HepG2 (cell line): ENCODE results near the gene NAT9. TPM values are rescaled to one million over a fixed set of nuclear protein-coding genes. Genes with fewer than 3 reads are reported as not detected.

Experiments used
- ATAC-seq: fragments of 200-7000 bp; cut with Tn5 transposase; 3 replicates; pipeline ENCODE4 v1.9.1; 2020; ENCODE audit warnings: mild to moderate bottlenecking, moderate library complexity
- BruUV-seq: library from RNA; stranded (reverse); fragments of 400-500 nt; replicated peaks from 2 replicates; lab custom pipeline; 2021; lab: Mats Ljungman, UMichigan
- CTCF ChIA-PET: fragments of 300-600 bp; formaldehyde crosslinking; extraction: SDS; loops from one replicate; lab custom pipeline; 2021; ENCODE audit warnings: low total read pairs, inconsistent platforms, low intra/inter-chr PET ratio; lab: Yijun Ruan, JAX
- POLR2A ChIA-PET: fragments of 350-600 bp; sonication (Branson Sonifier 250); formaldehyde crosslinking; loops from one replicate; lab custom pipeline; 2020; ENCODE audit warnings: antibody characterized with exemption, inconsistent platforms; lab: Yijun Ruan, JAX
- DNase-seq: peaks from one replicate; pipeline ENCODE4 v3.0.0-alpha.2; 2015; ENCODE audit warnings: low spot score
- FAIRE-seq: peaks from 3 replicates; lab custom pipeline; 2011; peaks lifted over from hg19 to GRCh38; lab: Jason Lieb, UNC
- H2AFZ ChIP-seq: one replicate; pipeline ENCODE4 v1.6.1; 2011; ENCODE audit warnings: low read length, inconsistent platforms
- H3K27ac ChIP-seq: fragments of 300-600 bp; 3 replicates; pipeline ENCODE4 v1.8.0; 2011; ENCODE audit warnings: mixed run types, mild to moderate bottlenecking, mixed read lengths, low read length, inconsistent platforms; ENCODE audit not compliant: insufficient read depth; ENCODE audit errors: extremely low read length
- H3K27me3 ChIP-seq, 2 experiments: fragments of 200-600 bp in 1 of 2; 2 replicates in 1 of 2; 3 replicates in 1 of 2; pipeline versions ENCODE4 v1.6.0 to v1.8.0; 2011; ENCODE audit warnings: low read length in 2 of 2, mild to moderate bottlenecking in 2 of 2, moderate library complexity in 2 of 2, inconsistent platforms in 1 of 2; ENCODE audit not compliant: insufficient read depth in 2 of 2, control insufficient read depth in 1 of 2
- H3K36me3 ChIP-seq, 2 experiments: fragments of 200-600 bp in 1 of 2; replicated peaks in 1 of 2; 2 replicates in 1 of 2; 3 replicates in 1 of 2; pipeline versions ENCODE4 v1.5.1 to v1.8.0; 2011; ENCODE audit warnings: low read length in 2 of 2, inconsistent platforms in 1 of 2; ENCODE audit not compliant: insufficient read depth in 2 of 2, control insufficient read depth in 1 of 2
- H3K4me1 ChIP-seq: 2 replicates; pipeline ENCODE4 v1.5.1; 2012; ENCODE audit warnings: low read length, inconsistent platforms; ENCODE audit not compliant: insufficient read depth
- H3K4me2 ChIP-seq: 2 replicates; pipeline ENCODE4 v1.6.0; 2011; ENCODE audit warnings: low read depth, low read length, inconsistent platforms
- H3K4me3 ChIP-seq, 3 experiments: fragments of 200-600 bp in 1 of 3; sonication (generic), shearing (Covaris generic) in 1 of 3; replicated peaks in 1 of 3; 2 replicates each; pipeline ENCODE4 v1.5.1; 2011 to 2016; ENCODE audit warnings: low read length in 3 of 3, inconsistent platforms in 2 of 3, low read depth in 2 of 3, mild to moderate bottlenecking in 2 of 3, control low read depth in 1 of 3, mixed read lengths in 1 of 3; ENCODE audit not compliant: insufficient read depth in 1 of 3
- H3K79me2 ChIP-seq: one replicate; pipeline ENCODE4 v1.6.1; 2011; ENCODE audit warnings: low read length, inconsistent platforms; ENCODE audit not compliant: insufficient read depth
- H3K9ac ChIP-seq: 2 replicates; pipeline ENCODE4 v1.6.0; 2011; ENCODE audit warnings: mild to moderate bottlenecking, low read depth, low read length, inconsistent platforms; ENCODE audit not compliant: insufficient read depth
- H3K9me3 ChIP-seq: 2 replicates; pipeline ENCODE4 v1.5.1; 2012; ENCODE audit warnings: mild to moderate bottlenecking, low read length
- H4K20me1 ChIP-seq: 2 replicates; pipeline ENCODE4 v1.6.0; 2011; ENCODE audit warnings: inconsistent platforms, mild to moderate bottlenecking, low read length, moderate library complexity; ENCODE audit not compliant: insufficient read depth
- ATRX ChIP-seq: sonication (generic); formaldehyde crosslinking; IDR thresholded peaks from 2 replicates; pipeline ENCODE4 v1.4.0; 2020; ENCODE audit warnings: missing genetic modification reagents, borderline replicate concordance
- HNRNPUL1 ChIP-seq: fragments of 200-400 bp; formaldehyde crosslinking; IDR thresholded peaks from 2 replicates; pipeline ENCODE4 v1.6.1; 2017; ENCODE audit warnings: low read depth, mild to moderate bottlenecking, low read length, moderate library complexity
- KLF11 ChIP-seq: IDR thresholded peaks from 2 replicates; pipeline ENCODE4 v1.6.1; 2016; ENCODE audit warnings: missing compliant biosample characterization
- MTF2 ChIP-seq: sonication (generic); formaldehyde crosslinking; IDR thresholded peaks from 2 replicates; pipeline ENCODE4 v1.5.0; 2020; ENCODE audit warnings: missing genetic modification reagents, borderline replicate concordance
- RAD51 ChIP-seq: fragments of 450-650 bp; IDR thresholded peaks from 2 replicates; pipeline ENCODE4 v1.6.1; 2016; ENCODE audit warnings: borderline replicate concordance
- TARDBP ChIP-seq: sonication (generic); formaldehyde crosslinking; IDR thresholded peaks from 2 replicates; pipeline ENCODE4 v1.8.0; 2022; ENCODE audit warnings: mild to moderate bottlenecking, missing genetic modification reagents
- TCF12 ChIP-seq, 2 experiments: fragments of 450-650 bp in 1 of 2; sonication (generic) in 1 of 2; formaldehyde crosslinking in 1 of 2; IDR thresholded peaks; 2 replicates each; pipeline versions ENCODE4 v1.6.1 to v1.8.0; 2017 to 2022; ENCODE audit warnings: antibody characterized with exemption in 1 of 2, mild to moderate bottlenecking in 1 of 2, missing genetic modification reagents in 1 of 2, moderate library complexity in 1 of 2
- TP53 ChIP-seq: sonication (generic); formaldehyde crosslinking; conservative IDR thresholded peaks from 2 replicates; pipeline ENCODE4 v1.4.0; 2020; ENCODE audit warnings: missing genetic modification reagents
- WGBS: methylation state at CpG from one replicate; pipeline ENCODE4 v1.1.6; 2017; ENCODE audit warnings: low lambda C conversion rate; 5-methylcytosine and 5-hydroxymethylcytosine counted together
- in situ Hi-C: cut with HindIII; loops from 2 replicates; pipeline ENCODE4 v1.10.0; 2017; ENCODE audit warnings: low pct_unique_long_range_greater_than_20kb; ENCODE audit not compliant: extremely low pct_ligation_motif_present
- intact Hi-C: fragments of 100-400 bp; cut with micrococcal nuclease; formaldehyde crosslinking; loops from one replicate; pipeline ENCODE4 v1.10.0; 2022; ENCODE audit not compliant: unreplicated experiment
- polyA plus RNA-seq, 8 experiments: library from polyadenylated mRNA; depleted of rRNA in 3 of 8; stranded (reverse) in 7 of 8; unstranded in 1 of 8; fragments of >200 nt; fragmentation: Illumina TruSeq in 4 of 8; extraction: Trizol in 4 of 8; gene quantifications; 2 replicates each; pipeline versions ENCODE4 v1.2.1 to v1.2.3, GENCODE V29; 2011 to 2016; ENCODE audit warnings: low read depth in 4 of 8, missing spikeins in 1 of 8, mixed read lengths in 1 of 8; ENCODE audit not compliant: insufficient read depth in 1 of 8
- total RNA-seq, 5 experiments: library from RNA; depleted of rRNA; stranded (reverse); fragments of >200 nt; fragmentation: Illumina TruSeq; extraction: Trizol; gene quantifications; 2 replicates each; pipeline ENCODE4 v1.2.3, GENCODE V29; 2016; ENCODE audit warnings: low read depth in 1 of 5
- TF ChIP-seq, protein P1 (sequence below): sonication (generic); formaldehyde crosslinking; IDR thresholded peaks from 2 replicates; pipeline ENCODE4 v1.5.0; 2020; ENCODE audit warnings: mild to moderate bottlenecking, missing genetic modification reagents, borderline replicate concordance

The NAT9 gene
- total and polyA plus RNA-seq, 2 of the 13 experiments (the other 11 are each of a cell fraction or from before 2014, with no cell fraction given), result 39.7 to 44.2 TPM

GRCh38 chr17:74729866-74730265 is 46.3 kb downstream of the NAT9 start:
- in situ Hi-C loops (no loop called here), intact Hi-C loops (no loop called here)
- Histone ChIP-seq H3K27ac (no peak overlapping the region), H3K27me3 (peaks cover 5 to 35% of the 10 kb centered on the region in 2 experiments; a peak in 4 of 5 replicates), H4K20me1 (no peaks in the 10 kb centered on the region), H3K4me2 (no peak overlapping the region), H3K9ac (no peak overlapping the region), H3K4me1 (no peaks in the 10 kb centered on the region), H3K79me2 (no peaks in the 10 kb centered on the region), H3K9me3 (peaks cover 9% of the 10 kb centered on the region; the same call in 1 of the 2 replicates), H3K36me3 (no peaks in the 10 kb centered on the region), H2AFZ (no peak overlapping the region), H3K4me3 (no peak overlapping the region)
- DNase-seq, result no peak
- 59% methylated on average over 15 of the region's 15 CpGs for WGBS
- FAIRE-seq, result no peak
- no peak for ATAC-seq
- BruUV-seq, result no TSS peak
- POLR2A ChIA-PET, result no interaction called here
- TF ChIP-seq ATRX (no peak), TARDBP (CRISPR knock-in tag) (no peak)
- CTCF ChIA-PET, result no interaction called here

GRCh38 chr17:74729368-74729767 is 46.8 kb downstream of the NAT9 start:
- DNase-seq (no peak), ATAC-seq (no peak), FAIRE-seq (no peak)
- Histone ChIP-seq H3K36me3 (no peaks in the 10 kb centered on the region), H3K4me3 (no peak overlapping the region), H3K4me1 (no peaks in the 10 kb centered on the region), H3K79me2 (no peaks in the 10 kb centered on the region), H3K4me2 (no peak overlapping the region), H3K9ac (no peak overlapping the region), H3K27me3 (peaks cover 5 to 32% of the 10 kb centered on the region in 2 experiments; a peak in 4 of 5 replicates), H3K27ac (no peak overlapping the region), H3K9me3 (peaks cover 9% of the 10 kb centered on the region; the same call in 1 of the 2 replicates), H2AFZ (no peak overlapping the region), H4K20me1 (no peaks in the 10 kb centered on the region)
- intact Hi-C loops (no loop called here), in situ Hi-C loops (no loop called here)
- WGBS, result 40% methylated on average over 5 of the region's 5 CpGs
- ChIA-PET CTCF (no interaction called here), POLR2A (no interaction called here)
- no TSS peak for BruUV-seq
- TF ChIP-seq, protein P1, sequence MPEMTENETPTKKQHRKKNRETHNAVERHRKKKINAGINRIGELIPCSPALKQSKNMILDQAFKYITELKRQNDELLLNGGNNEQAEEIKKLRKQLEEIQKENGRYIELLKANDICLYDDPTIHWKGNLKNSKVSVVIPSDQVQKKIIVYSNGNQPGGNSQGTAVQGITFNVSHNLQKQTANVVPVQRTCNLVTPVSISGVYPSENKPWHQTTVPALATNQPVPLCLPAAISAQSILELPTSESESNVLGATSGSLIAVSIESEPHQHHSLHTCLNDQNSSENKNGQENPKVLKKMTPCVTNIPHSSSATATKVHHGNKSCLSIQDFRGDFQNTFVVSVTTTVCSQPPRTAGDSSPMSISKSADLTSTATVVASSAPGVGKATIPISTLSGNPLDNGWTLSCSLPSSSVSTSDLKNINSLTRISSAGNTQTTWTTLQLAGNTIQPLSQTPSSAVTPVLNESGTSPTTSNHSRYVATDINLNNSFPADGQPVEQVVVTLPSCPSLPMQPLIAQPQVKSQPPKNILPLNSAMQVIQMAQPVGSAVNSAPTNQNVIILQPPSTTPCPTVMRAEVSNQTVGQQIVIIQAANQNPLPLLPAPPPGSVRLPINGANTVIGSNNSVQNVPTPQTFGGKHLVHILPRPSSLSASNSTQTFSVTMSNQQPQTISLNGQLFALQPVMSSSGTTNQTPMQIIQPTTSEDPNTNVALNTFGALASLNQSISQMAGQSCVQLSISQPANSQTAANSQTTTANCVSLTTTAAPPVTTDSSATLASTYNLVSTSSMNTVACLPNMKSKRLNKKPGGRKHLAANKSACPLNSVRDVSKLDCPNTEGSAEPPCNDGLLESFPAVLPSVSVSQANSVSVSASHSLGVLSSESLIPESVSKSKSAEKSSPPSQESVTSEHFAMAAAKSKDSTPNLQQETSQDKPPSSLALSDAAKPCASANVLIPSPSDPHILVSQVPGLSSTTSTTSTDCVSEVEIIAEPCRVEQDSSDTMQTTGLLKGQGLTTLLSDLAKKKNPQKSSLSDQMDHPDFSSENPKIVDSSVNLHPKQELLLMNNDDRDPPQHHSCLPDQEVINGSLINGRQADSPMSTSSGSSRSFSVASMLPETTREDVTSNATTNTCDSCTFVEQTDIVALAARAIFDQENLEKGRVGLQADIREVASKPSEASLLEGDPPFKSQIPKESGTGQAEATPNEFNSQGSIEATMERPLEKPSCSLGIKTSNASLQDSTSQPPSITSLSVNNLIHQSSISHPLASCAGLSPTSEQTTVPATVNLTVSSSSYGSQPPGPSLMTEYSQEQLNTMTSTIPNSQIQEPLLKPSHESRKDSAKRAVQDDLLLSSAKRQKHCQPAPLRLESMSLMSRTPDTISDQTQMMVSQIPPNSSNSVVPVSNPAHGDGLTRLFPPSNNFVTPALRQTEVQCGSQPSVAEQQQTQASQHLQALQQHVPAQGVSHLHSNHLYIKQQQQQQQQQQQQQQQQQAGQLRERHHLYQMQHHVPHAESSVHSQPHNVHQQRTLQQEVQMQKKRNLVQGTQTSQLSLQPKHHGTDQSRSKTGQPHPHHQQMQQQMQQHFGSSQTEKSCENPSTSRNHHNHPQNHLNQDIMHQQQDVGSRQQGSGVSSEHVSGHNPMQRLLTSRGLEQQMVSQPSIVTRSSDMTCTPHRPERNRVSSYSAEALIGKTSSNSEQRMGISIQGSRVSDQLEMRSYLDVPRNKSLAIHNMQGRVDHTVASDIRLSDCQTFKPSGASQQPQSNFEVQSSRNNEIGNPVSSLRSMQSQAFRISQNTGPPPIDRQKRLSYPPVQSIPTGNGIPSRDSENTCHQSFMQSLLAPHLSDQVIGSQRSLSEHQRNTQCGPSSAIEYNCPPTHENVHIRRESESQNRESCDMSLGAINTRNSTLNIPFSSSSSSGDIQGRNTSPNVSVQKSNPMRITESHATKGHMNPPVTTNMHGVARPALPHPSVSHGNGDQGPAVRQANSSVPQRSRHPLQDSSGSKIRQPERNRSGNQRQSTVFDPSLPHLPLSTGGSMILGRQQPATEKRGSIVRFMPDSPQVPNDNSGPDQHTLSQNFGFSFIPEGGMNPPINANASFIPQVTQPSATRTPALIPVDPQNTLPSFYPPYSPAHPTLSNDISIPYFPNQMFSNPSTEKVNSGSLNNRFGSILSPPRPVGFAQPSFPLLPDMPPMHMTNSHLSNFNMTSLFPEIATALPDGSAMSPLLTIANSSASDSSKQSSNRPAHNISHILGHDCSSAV, result no peak
- TF ChIP-seq RAD51 (no peak), TP53 (CRISPR knock-in tag) (no peak), KLF11 (CRISPR knock-in tag) (no peak), TCF12 (IDR thresholded peaks at IDR 0.05) (no peak), TCF12 (CRISPR knock-in tag; IDR thresholded peaks at IDR 0.05) (no peak), MTF2 (CRISPR knock-in tag) (no peak), HNRNPUL1 (no peak)
